Caco-2 (cell line): ENCODE results near the gene RWDD1. TPM values are rescaled to one million over a fixed set of nuclear protein-coding genes. Genes with fewer than 3 reads are reported as not detected.

Source experiments
- BruUV-seq: library from RNA; stranded (reverse); fragments of 400-500 nt; replicated peaks from 2 replicates; lab custom pipeline; 2021; lab: Mats Ljungman, UMichigan
- CTCF ChIA-PET: fragments of 300-600 bp; sonication (Branson Sonifier 250); formaldehyde crosslinking; loops from one replicate; lab custom pipeline; 2022; ENCODE audit warnings: antibody characterized with exemption; lab: Charles Lee
- POLR2A ChIA-PET: fragments of 300-600 bp; sonication (Branson Sonifier 250); formaldehyde crosslinking; loops from one replicate; lab custom pipeline; 2022; ENCODE audit warnings: antibody characterized with exemption; lab: Charles Lee
- DNase-seq, 2 experiments: peaks; one replicate each; pipeline versions ENCODE4 v3.0.0 to v3.0.0-alpha.2; 2020 to 2022
- H3K27me3 ChIP-seq: replicated peaks from 2 replicates; pipeline ENCODE4 v1.6.0; 2011; ENCODE audit warnings: low read length; ENCODE audit not compliant: control insufficient read depth, insufficient read depth
- H3K36me3 ChIP-seq: 2 replicates; pipeline ENCODE4 v1.5.1; 2011; ENCODE audit warnings: low read length; ENCODE audit not compliant: control insufficient read depth, insufficient read depth
- H3K4me1 ChIP-seq: fragments of 250-450 bp; sonication (Bioruptor Pico); 2 replicates; pipeline ENCODE4 v1.5.1; 2020; ENCODE audit warnings: mild to moderate bottlenecking
- H3K4me3 ChIP-seq: 2 replicates; pipeline ENCODE4 v1.5.1; 2011; ENCODE audit warnings: low read depth, mild to moderate bottlenecking, control low read depth, low read length
- H3K9me3 ChIP-seq: fragments of 250-450 bp; sonication (Bioruptor Pico); 2 replicates; pipeline ENCODE4 v1.5.1; 2020; ENCODE audit warnings: mild to moderate bottlenecking, moderate library complexity
- H3K27ac Mint-ChIP-seq: one replicate; pipeline ENCODE4 v1.8.0; 2022; ENCODE audit warnings: mixed read lengths; ENCODE audit not compliant: unreplicated experiment
- H3K27me3 Mint-ChIP-seq: one replicate; pipeline ENCODE4 v1.8.0; 2022; ENCODE audit warnings: mixed read lengths; ENCODE audit not compliant: insufficient read depth, unreplicated experiment
- H3K36me3 Mint-ChIP-seq: one replicate; pipeline ENCODE4 v1.8.0; 2022; ENCODE audit warnings: mild to moderate bottlenecking, mixed read lengths; ENCODE audit not compliant: insufficient read depth, unreplicated experiment
- H3K4me1 Mint-ChIP-seq: one replicate; pipeline ENCODE4 v1.8.0; 2022; ENCODE audit warnings: low read depth, mixed read lengths; ENCODE audit not compliant: unreplicated experiment
- H3K4me3 Mint-ChIP-seq: one replicate; pipeline ENCODE4 v1.8.0; 2022; ENCODE audit warnings: mild to moderate bottlenecking, moderate library complexity, mixed read lengths; ENCODE audit not compliant: unreplicated experiment
- H3K9me3 Mint-ChIP-seq: one replicate; pipeline ENCODE4 v1.8.0; 2022; ENCODE audit warnings: mixed read lengths; ENCODE audit not compliant: unreplicated experiment
- CTCF ChIP-seq, 2 experiments: fragments of 200-600 bp in 1 of 2; IDR thresholded peaks; 1 replicate in 1 of 2; 2 replicates in 1 of 2; pipeline versions ENCODE4 v1.5.1 to v1.8.0; 2011 to 2022; ENCODE audit warnings: antibody characterized with exemption in 1 of 2, control low read depth in 1 of 2, inconsistent platforms in 1 of 2, low read depth in 1 of 2, low read length in 1 of 2, mild to moderate bottlenecking in 1 of 2, moderate library complexity in 1 of 2; ENCODE audit not compliant: insufficient read depth in 1 of 2, severe bottlenecking in 1 of 2, unreplicated experiment in 1 of 2
- intact Hi-C: fragments of 100-400 bp; cut with micrococcal nuclease; formaldehyde crosslinking; loops from one replicate; pipeline ENCODE4 v1.10.0; 2022; ENCODE audit not compliant: unreplicated experiment
- total RNA-seq: library from RNA; stranded (reverse); gene quantifications from 2 replicates; pipeline ENCODE4 v1.2.3, GENCODE V29; 2022

RWDD1 gene
- total RNA-seq, 1 experiment from 2014 or later: 35.0 TPM

- H3K4me1 ChIP-seq: no peaks in the 10 kb centered on the region
- no peaks in the 10 kb centered on the region for H3K27me3 ChIP-seq
- H3K27me3 Mint-ChIP-seq: no peaks in the 10 kb centered on the region
- H3K4me1 Mint-ChIP-seq: peaks cover 11% of the 10 kb centered on the region
- ChIA-PET CTCF (interaction anchor here (0.8 kb wide), 1 partner anchor 39 kb away, joined by 4 read pairs; the partner anchor contains the start of gene CALHM5), POLR2A (no interaction called here)
- no peaks in the 10 kb centered on the region for H3K36me3 Mint-ChIP-seq
- H3K27ac Mint-ChIP-seq: no peak overlapping the region
- TF ChIP-seq CTCF (IDR thresholded peaks at IDR 0.05; ENCODE audit: insufficient read depth in 1 of 2, low read depth in 1 of 2, low read length in 1 of 2, severe bottlenecking in 1 of 2, unreplicated experiment in 1 of 2): no peak
- intact Hi-C loops: no loop called here
- no TSS peak for BruUV-seq
- no peaks in the 10 kb centered on the region for H3K36me3 ChIP-seq
- no peaks in the 10 kb centered on the region for H3K9me3 ChIP-seq
- no peak for DNase-seq
- H3K4me3 Mint-ChIP-seq: no peak overlapping the region
- no peaks in the 10 kb centered on the region for H3K9me3 Mint-ChIP-seq
- no peak overlapping the region for H3K4me3 ChIP-seq
Measured at GRCh38 chr6:116550796-116551195, 20.5 kb upstream of the RWDD1 start.

GRCh38 chr6:116553451-116553850 lies 17.9 kb upstream of the RWDD1 start, which contains the start of gene CALHM4:
Gene CALHM4 (plus strand): TSS chr6:116553751. CDS start chr6:116553794, 43 bp downstream.
- no peaks in the 10 kb centered on the region for H3K4me1 ChIP-seq
- H3K36me3 Mint-ChIP-seq: no peaks in the 10 kb centered on the region
- no peaks in the 10 kb centered on the region for H3K9me3 ChIP-seq
- no peaks in the 10 kb centered on the region for H3K27me3 ChIP-seq
- ChIA-PET POLR2A (no interaction called here), CTCF (interaction anchor here (1.2 kb wide), 1 partner anchor 18 kb away, joined by 4 read pairs; no protein-coding TSS in a partner anchor)
- no peaks in the 10 kb centered on the region for H3K27me3 Mint-ChIP-seq
- H3K4me1 Mint-ChIP-seq: peaks cover 17% of the 10 kb centered on the region
- intact Hi-C loops: no loop called here
- H3K4me3 Mint-ChIP-seq: no peak within 1 kb of the TSS
- no peaks in the 10 kb centered on the region for H3K9me3 Mint-ChIP-seq
- no TSS peak for BruUV-seq
- no peak within 1 kb of the TSS for H3K4me3 ChIP-seq
- H3K27ac Mint-ChIP-seq: no peak within 1 kb of the TSS
- DNase-seq: no peak
- no peaks in the 10 kb centered on the region for H3K36me3 ChIP-seq
- TF ChIP-seq CTCF (IDR thresholded peaks at IDR 0.05; ENCODE audit: insufficient read depth in 1 of 2, low read depth in 1 of 2, low read length in 1 of 2, severe bottlenecking in 1 of 2, unreplicated experiment in 1 of 2): no peak

- Histone ChIP-seq H3K9me3 (no peaks in the 10 kb centered on the region), H3K4me1 (no peaks in the 10 kb centered on the region), H3K27me3 (no peaks in the 10 kb centered on the region), H3K36me3 (no peaks in the 10 kb centered on the region), H3K4me3 (no peak overlapping the region)
- Mint-ChIP-seq H3K36me3 (no peaks in the 10 kb centered on the region), H3K27ac (no peak overlapping the region), H3K27me3 (no peaks in the 10 kb centered on the region), H3K4me3 (no peak overlapping the region), H3K4me1 (peaks cover 8% of the 10 kb centered on the region), H3K9me3 (no peaks in the 10 kb centered on the region)
- POLR2A ChIA-PET: no interaction called here
- no peak for TF ChIP-seq CTCF (IDR thresholded peaks at IDR 0.05; ENCODE audit: insufficient read depth in 1 of 2, low read depth in 1 of 2, low read length in 1 of 2, severe bottlenecking in 1 of 2, unreplicated experiment in 1 of 2)
- BruUV-seq: no TSS peak
- DNase-seq: no peak
- CTCF ChIA-PET: no interaction called here
- intact Hi-C loops: no loop called here
Measured at GRCh38 chr6:116556065-116556464, 15.2 kb upstream of the RWDD1 start.
